ENCODE data around the gene CLK2. TPM values are rescaled to one million over a fixed set of nuclear protein-coding genes. Genes with fewer than 3 reads are reported as not detected.

Gene CLK2
- 45.2 TPM for polyA plus RNA-seq (ENCODE audit: insufficient read length)

- DNase-seq, result peak; percentile 96
These were observed at the start of gene CLK2 for GRCh38 chr1:155273343-155274245. Gene CLK2 (minus strand): TSS chr1:155273504. CDS start chr1:155270977, 2,527 bp downstream.

- peak; percentile 43 for DNase-seq
These were observed 49.3 kb upstream of the CLK2 start for GRCh38 chr1:155322571-155322952.

- peak; percentile 46 for DNase-seq
These were observed 48.6 kb upstream of the CLK2 start for GRCh38 chr1:155321639-155322503.

GRCh38 chr1:155320661-155321617 lies 47.6 kb upstream of the CLK2 start, which contains the start of gene RUSC1:
Gene RUSC1 (plus strand): TSS chr1:155320894. CDS start chr1:155321774, 880 bp downstream.
- peak; percentile 90 for DNase-seq

- no peak for DNase-seq
These were observed 46.9 kb upstream of the CLK2 start for GRCh38 chr1:155320252-155320651.

- no peak for DNase-seq
These were observed 46.2 kb upstream of the CLK2 start for GRCh38 chr1:155319536-155319935.

GRCh38 chr1:155318082-155318481 lies 44.8 kb upstream of the CLK2 start:
- DNase-seq, result no peak

- no peak for DNase-seq
These were observed 43.6 kb upstream of the CLK2 start for GRCh38 chr1:155316922-155317321.

- DNase-seq, result no peak
These were observed 40.0 kb upstream of the CLK2 start for GRCh38 chr1:155313261-155313660.

GRCh38 chr1:155309423-155310021 lies 36.2 kb upstream of the CLK2 start:
- no peak for DNase-seq

- peak; percentile 99 for DNase-seq
These were observed 35.5 kb upstream of the CLK2 start, which contains the start of gene FDPS for GRCh38 chr1:155308493-155309422. Gene FDPS (plus strand): TSS chr1:155308866. CDS start chr1:155309790, 924 bp downstream.

GRCh38 chr1:155307247-155307740 lies 34.0 kb upstream of the CLK2 start:
- DNase-seq, result peak; percentile 26

- DNase-seq, result no peak
These were observed 32.6 kb upstream of the CLK2 start for GRCh38 chr1:155305881-155306391.

GRCh38 chr1:155304558-155305063 lies 31.3 kb upstream of the CLK2 start:
- no peak for DNase-seq

- DNase-seq, result no peak
These were observed 28.1 kb upstream of the CLK2 start, which contains the start of gene PKLR for GRCh38 chr1:155301342-155301841. Gene PKLR (minus strand): TSS chr1:155301438. CDS start chr1:155301395, 43 bp downstream.

- DNase-seq, result no peak
These were observed 27.4 kb upstream of the CLK2 start for GRCh38 chr1:155300553-155301329.

- no peak for DNase-seq
These were observed 26.7 kb upstream of the CLK2 start for GRCh38 chr1:155300024-155300423.

- no peak for DNase-seq
These were observed 24.1 kb upstream of the CLK2 start for GRCh38 chr1:155297384-155297783.
